ENCODE results near the gene RNF213. TPM values are rescaled to one million over a fixed set of nuclear protein-coding genes. Genes with fewer than 3 reads are reported as not detected.
"Not testable (repeated sequence)": the region's sequence is repeated elsewhere in the genome, so short reads cannot be mapped to it uniquely, and the experiment has no call there.

RNF213 gene
- total RNA-seq, 1 donor from 2014 or later = 228 TPM

GRCh38 chr17:80409626-80410025, 149.0 kb downstream of the RNF213 start:
- H3K27ac Mint-ChIP-seq = no peak overlapping the region
- DNase-seq = no peak
- intact Hi-C loops (cut with micrococcal nuclease) = no loop called here
- H3K9me3 Mint-ChIP-seq = no peaks in the 10 kb centered on the region
- no peak for TF ChIP-seq CTCF (IDR thresholded peaks at IDR 0.05)
- POLR2A ChIA-PET = no interaction called here
- H3K4me1 Mint-ChIP-seq = peaks cover 8% of the 10 kb centered on the region
- no peak overlapping the region for H3K4me3 Mint-ChIP-seq
- no peaks in the 10 kb centered on the region for H3K36me3 Mint-ChIP-seq (ENCODE audit: low read depth)
- CTCF ChIA-PET = no interaction called here
- no peak for ATAC-seq (ENCODE audit: low read depth)
- H3K27me3 Mint-ChIP-seq = peaks cover 20% of the 10 kb centered on the region

GRCh38 chr17:80410441-80411087, 149.9 kb downstream of the RNF213 start:
- H3K36me3 Mint-ChIP-seq (ENCODE audit: low read depth); intact Hi-C loops (cut with micrococcal nuclease); ATAC-seq (ENCODE audit: low read depth); DNase-seq; H3K4me3 Mint-ChIP-seq; H3K9me3 Mint-ChIP-seq; H3K27ac Mint-ChIP-seq; POLR2A ChIA-PET; CTCF ChIA-PET: not testable (repeated sequence)
- Mint-ChIP-seq H3K4me1 (peaks cover 11% of the 10 kb centered on the region), H3K27me3 (peaks cover 20% of the 10 kb centered on the region)

GRCh38 chr17:80413771-80414507, 153.3 kb downstream of the RNF213 start:
- H3K27ac Mint-ChIP-seq = peak overlapping the region; percentile 13
- no peak for ATAC-seq (ENCODE audit: low read depth)
- intact Hi-C loops (cut with micrococcal nuclease) = no loop called here
- CTCF ChIA-PET = interaction anchor here (0.9 kb wide), 1 partner anchor 13 kb away, joined by 3 read pairs; no protein-coding TSS in a partner anchor
- H3K4me3 Mint-ChIP-seq = peak overlapping the region; percentile 89
- no peak for TF ChIP-seq CTCF (IDR thresholded peaks at IDR 0.05)
- H3K36me3 Mint-ChIP-seq (ENCODE audit: low read depth) = peaks cover 25% of the 10 kb centered on the region
- H3K4me1 Mint-ChIP-seq = peaks cover 26% of the 10 kb centered on the region
- no peak for DNase-seq
- no peaks in the 10 kb centered on the region for H3K9me3 Mint-ChIP-seq
- peaks cover 19% of the 10 kb centered on the region for H3K27me3 Mint-ChIP-seq
- POLR2A ChIA-PET = no interaction called here

GRCh38 chr17:80414508-80414802, 153.8 kb downstream of the RNF213 start:
- peaks cover 26% of the 10 kb centered on the region for H3K36me3 Mint-ChIP-seq (ENCODE audit: low read depth)
- CTCF ChIA-PET = no interaction called here
- intact Hi-C loops (cut with micrococcal nuclease) = no loop called here
- POLR2A ChIA-PET = no interaction called here
- ATAC-seq (ENCODE audit: low read depth) (no peak), DNase-seq (no peak)
- no peak for TF ChIP-seq CTCF (IDR thresholded peaks at IDR 0.05)
- H3K27me3 Mint-ChIP-seq = peaks cover 19% of the 10 kb centered on the region
- peak overlapping the region; percentile 89 for H3K4me3 Mint-ChIP-seq
- H3K4me1 Mint-ChIP-seq = peaks cover 26% of the 10 kb centered on the region
- H3K27ac Mint-ChIP-seq = peak overlapping the region; percentile 13
- no peaks in the 10 kb centered on the region for H3K9me3 Mint-ChIP-seq

- Mint-ChIP-seq H3K4me3 (peak within 1 kb of the TSS; percentile 89), H3K27me3 (peaks cover 17% of the 10 kb centered on the region), H3K27ac (peak within 1 kb of the TSS; percentile 81), H3K9me3 (no peaks in the 10 kb centered on the region), H3K4me1 (peaks cover 26% of the 10 kb centered on the region), H3K36me3 (ENCODE audit: low read depth) (peaks cover 31% of the 10 kb centered on the region)
- peak; percentile 90 for DNase-seq
- POLR2A ChIA-PET = interaction anchor here (1.3 to 2.5 kb wide), 2 partner anchors 39 to 576 kb away, joined by 3 to 24 read pairs; partner anchors contain the start of gene CHMP6
- CTCF ChIA-PET = no interaction called here
- ATAC-seq (ENCODE audit: low read depth) = peak; percentile 88
- no peak for TF ChIP-seq CTCF (IDR thresholded peaks at IDR 0.05)
- intact Hi-C loops (cut with micrococcal nuclease) = loop anchor here (1.0 kb wide), 3 partner anchors 9 to 620 kb away; partner anchors contain the start of gene BAIAP2
These were observed 154.4 kb downstream of the RNF213 start, which contains the start of gene ENDOV for GRCh38 chr17:80414803-80415625. Gene ENDOV (plus strand): TSS chr17:80415167. CDS start chr17:80415195, 28 bp downstream.

All from activated B cell treated with CpG ODN at 0.5 μM for 24 hours (primary cell).